GM23338 (cell line): ENCODE results near the gene GAS6. TPM values are rescaled to one million over a fixed set of nuclear protein-coding genes. Genes with fewer than 3 reads are reported as not detected.

Experiments
- ATAC-seq: fragments of 200-7000 bp; cut with Tn5 transposase; 3 replicates; pipeline ENCODE4 v1.9.1; 2020
- DNase-seq: peaks from one replicate; pipeline ENCODE4 v3.0.0-alpha.2; 2015; ENCODE audit warnings: low spot score
- H2AFZ ChIP-seq: fragments of 200-600 bp; sonication (generic); 2 replicates; pipeline ENCODE4 v1.8.0; 2016; ENCODE audit warnings: antibody characterized with exemption, mild to moderate bottlenecking, moderate library complexity
- H3F3A ChIP-seq: fragments of 200-600 bp; sonication (generic); replicated peaks from 2 replicates; pipeline ENCODE4 v1.8.0; 2017; ENCODE audit warnings: antibody characterized with exemption, mixed run types, low read depth
- H3K27ac ChIP-seq: fragments of 200-600 bp; sonication (generic); 2 replicates; pipeline ENCODE4 v1.6.1; 2016; ENCODE audit warnings: low read depth
- H3K27me3 ChIP-seq: fragments of 200-600 bp; sonication (generic); 2 replicates; pipeline ENCODE4 v1.8.0; 2016; ENCODE audit warnings: mild to moderate bottlenecking, mixed run types, moderate library complexity; ENCODE audit not compliant: insufficient read depth
- H3K36me3 ChIP-seq: fragments of 200-600 bp; sonication (generic); 2 replicates; pipeline ENCODE4 v1.8.0; 2016; ENCODE audit warnings: mild to moderate bottlenecking; ENCODE audit not compliant: insufficient read depth
- H3K4me1 ChIP-seq: fragments of 200-600 bp; sonication (generic); 2 replicates; pipeline ENCODE4 v1.8.0; 2016; ENCODE audit warnings: mild to moderate bottlenecking, moderate library complexity; ENCODE audit not compliant: insufficient read depth
- H3K4me2 ChIP-seq: fragments of 200-600 bp; sonication (generic); 2 replicates; pipeline ENCODE4 v1.7.1; 2017; ENCODE audit warnings: mixed run types
- H3K4me3 ChIP-seq: fragments of 200-600 bp; sonication (generic); 2 replicates; pipeline ENCODE4 v1.6.1; 2016; ENCODE audit warnings: mixed run types
- H3K79me2 ChIP-seq: fragments of 200-600 bp; sonication (generic); replicated peaks from 2 replicates; pipeline ENCODE4 v1.8.0; 2017; ENCODE audit warnings: mild to moderate bottlenecking; ENCODE audit not compliant: insufficient read depth
- H3K9me2 ChIP-seq: fragments of 200-600 bp; sonication (generic); 2 replicates; pipeline ENCODE4 v1.8.0; 2017; ENCODE audit not compliant: insufficient read depth
- H4K20me1 ChIP-seq: fragments of 200-600 bp; sonication (generic); replicated peaks from 2 replicates; pipeline ENCODE4 v1.8.0; 2017; ENCODE audit warnings: mild to moderate bottlenecking; ENCODE audit not compliant: insufficient read depth
- H3K27ac Mint-ChIP-seq: 2 replicates; pipeline ENCODE4 v1.8.0; 2020; ENCODE audit warnings: inconsistent platforms, mild to moderate bottlenecking, moderate library complexity, mixed read lengths
- H3K27me3 Mint-ChIP-seq: 3 replicates; pipeline ENCODE4 v1.8.0; 2022; ENCODE audit warnings: low read depth, mild to moderate bottlenecking, moderate library complexity, mixed read lengths, inconsistent platforms; ENCODE audit not compliant: insufficient read depth, poor library complexity
- H3K36me3 Mint-ChIP-seq: 3 replicates; pipeline ENCODE4 v1.8.0; 2021; ENCODE audit warnings: low read depth, mild to moderate bottlenecking, inconsistent platforms, moderate library complexity, mixed read lengths
- H3K4me1 Mint-ChIP-seq: 3 replicates; pipeline ENCODE4 v1.8.0; 2020; ENCODE audit warnings: mild to moderate bottlenecking, inconsistent platforms, mixed read lengths
- H3K4me3 Mint-ChIP-seq: 3 replicates; pipeline ENCODE4 v1.8.0; 2021; ENCODE audit warnings: moderate library complexity, mild to moderate bottlenecking, inconsistent platforms, mixed read lengths
- H3K9me3 Mint-ChIP-seq: 3 replicates; pipeline ENCODE4 v1.8.0; 2020; ENCODE audit warnings: moderate library complexity, mild to moderate bottlenecking, inconsistent platforms, mixed read lengths
- CREB1 ChIP-seq: fragments of 250-450 bp; sonication (Bioruptor Pico); IDR thresholded peaks from 2 replicates; pipeline ENCODE4 v1.5.0; 2020; ENCODE audit warnings: low read depth, mild to moderate bottlenecking, moderate library complexity
- CTCF ChIP-seq, 2 experiments: fragments of 200-600 bp in 1 of 2; sonication (generic) in 1 of 2; conservative IDR thresholded peaks; 2 replicates each; pipeline versions ENCODE4 v1.5.1 to v1.6.1; 2016 to 2017; ENCODE audit warnings: antibody characterized with exemption in 2 of 2, low read depth in 2 of 2, mild to moderate bottlenecking in 2 of 2, moderate library complexity in 1 of 2
- ETS1 ChIP-seq: IDR thresholded peaks from 2 replicates; pipeline ENCODE4 v1.6.1; 2016; ENCODE audit warnings: antibody characterized with exemption
- EZH2phosphoT487 ChIP-seq: fragments of 200-600 bp; sonication (generic); IDR thresholded peaks from one replicate; pipeline ENCODE4 v1.8.1; 2018; ENCODE audit warnings: antibody characterized with exemption; ENCODE audit not compliant: unreplicated experiment
- JUNB ChIP-seq: IDR thresholded peaks from one replicate; pipeline ENCODE4 v1.6.1; 2016; ENCODE audit warnings: antibody characterized with exemption; ENCODE audit not compliant: unreplicated experiment
- NANOG ChIP-seq: IDR thresholded peaks from 2 replicates; pipeline ENCODE4 v1.6.1; 2016; ENCODE audit warnings: antibody characterized with exemption, borderline replicate concordance
- POLR2AphosphoS5 ChIP-seq: IDR thresholded peaks from 2 replicates; pipeline ENCODE4 v1.6.1; 2016; ENCODE audit warnings: antibody characterized with exemption, low read depth
- REST ChIP-seq: IDR thresholded peaks from one replicate; pipeline ENCODE4 v1.6.1; 2018; ENCODE audit warnings: antibody characterized with exemption; ENCODE audit not compliant: unreplicated experiment
- STAT1 ChIP-seq: IDR thresholded peaks from one replicate; pipeline ENCODE4 v1.6.1; 2016; ENCODE audit warnings: antibody characterized with exemption; ENCODE audit not compliant: unreplicated experiment
- ZNF114 ChIP-seq: fragments of 250-450 bp; sonication (Bioruptor Pico); IDR thresholded peaks from 2 replicates; pipeline ENCODE4 v1.5.0; 2020; ENCODE audit warnings: mild to moderate bottlenecking, moderate library complexity
- ZNF331 ChIP-seq: fragments of 250-450 bp; sonication (Bioruptor Pico); IDR thresholded peaks from 2 replicates; pipeline ENCODE4 v1.5.0; 2020; ENCODE audit warnings: low read depth, mild to moderate bottlenecking, moderate library complexity
- polyA plus RNA-seq: library from polyadenylated mRNA; unstranded; fragments of >200 nt; fragmentation: Nextera tagmentation; extraction: Ambion mirVana; gene quantifications from 2 replicates; pipeline ENCODE4 v1.2.1, GENCODE V29; 2016
- total RNA-seq: library from RNA; depleted of rRNA; stranded (reverse); fragments of >200 nt; shearing (Covaris generic); gene quantifications from 2 replicates; pipeline ENCODE4 v1.2.3, GENCODE V29; 2014

Gene GAS6
- total and polyA plus RNA-seq, 2 experiments from 2014 or later = 7.9 to 21.2 TPM

- TF ChIP-seq EZH2phosphoT487 (no peak), ZNF114 (no peak), CTCF (conservative IDR thresholded peaks at IDR 0.05; ENCODE audit: low read depth in 2 of 2) (no peak; a peak in 1 of 4 replicates), STAT1 (no peak)
These were observed 1.5 kb downstream of the GAS6 start (continued) for GRCh38 chr13:113862191-113862930.

GRCh38 chr13:113861433-113862030 lies 2.3 kb downstream of the GAS6 start:
- H3K27ac ChIP-seq = no peak overlapping the region
- H3K27ac Mint-ChIP-seq = no peak overlapping the region; the same call in 1 of the 2 replicates
- TF ChIP-seq NANOG (no peak), ZNF331 (CRISPR knock-in tag) (no peak), ZNF114 (no peak), STAT1 (no peak), JUNB (no peak), EZH2phosphoT487 (no peak), POLR2AphosphoS5 (no peak), ETS1 (no peak), REST (no peak), CTCF (conservative IDR thresholded peaks at IDR 0.05; ENCODE audit: low read depth in 2 of 2) (no peak), CREB1 (CRISPR knock-in tag) (no peak)

More at GRCh38 chr13:113861433-113862030, 2.3 kb downstream of the GAS6 start:
- Histone ChIP-seq H3F3A (peaks cover 34% of the 10 kb centered on the region), H3K36me3 (no peaks in the 10 kb centered on the region), H4K20me1 (no peaks in the 10 kb centered on the region), H3K4me3 (no peak overlapping the region), H3K79me2 (peaks cover 19% of the 10 kb centered on the region; the same call in 1 of the 2 replicates), H3K4me1 (peaks cover 37% of the 10 kb centered on the region), H3K27me3 (peaks cover 33% of the 10 kb centered on the region), H3K9me2 (no peaks in the 10 kb centered on the region; the same call in 1 of the 2 replicates), H3K4me2 (peak overlapping the region; percentile 82), H2AFZ (no peak overlapping the region)
- peak overlapping the region; percentile 59; the same call in 2 of the 3 replicates for H3K4me3 Mint-ChIP-seq
- DNase-seq = no peak
- peaks cover 8% of the 10 kb centered on the region; the same call in 1 of the 3 replicates for H3K9me3 Mint-ChIP-seq
- peaks cover 42% of the 10 kb centered on the region for H3K27me3 Mint-ChIP-seq
- peaks cover 64% of the 10 kb centered on the region for H3K4me1 Mint-ChIP-seq
- H3K36me3 Mint-ChIP-seq = peaks cover 12% of the 10 kb centered on the region
- no peak for ATAC-seq
